DND-41 (cell line): ENCODE results near the gene PRICKLE3.

Experiments used
- EZH2 ChIP-seq: IDR thresholded peaks from 3 replicates; pipeline ENCODE4 v1.6.1; 2012; ENCODE audit warnings: borderline replicate concordance, low read depth, mild to moderate bottlenecking, moderate library complexity, low read length, inconsistent platforms; ENCODE audit not compliant: severe bottlenecking
- TF ChIP-seq, protein P1 (sequence below): IDR thresholded peaks from 2 replicates; pipeline ENCODE4 v1.5.1; 2012; ENCODE audit warnings: borderline replicate concordance, low read length, moderate library complexity, mild to moderate bottlenecking; ENCODE audit not compliant: poor library complexity, severe bottlenecking; ENCODE audit errors: extremely low read depth

DNA sequence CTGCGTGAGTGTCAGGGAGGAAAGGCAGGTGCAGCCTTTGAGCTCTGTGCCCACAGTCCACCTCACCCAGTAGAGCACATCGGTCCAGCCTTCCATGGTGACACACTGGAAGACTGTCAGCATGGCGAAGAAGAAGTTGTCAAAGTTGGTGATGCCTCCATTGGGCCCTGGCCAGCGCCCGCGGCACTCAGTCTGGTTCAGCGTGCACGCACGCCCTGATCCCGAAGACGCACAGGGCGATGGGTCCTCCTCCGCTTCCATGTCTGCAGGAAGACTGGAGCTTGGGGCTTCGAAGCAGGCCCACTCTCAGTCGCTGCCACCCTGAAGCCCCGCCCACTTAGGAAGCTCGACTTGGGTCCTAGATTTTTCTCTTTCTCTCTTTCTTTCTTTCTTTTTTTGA lies 42.0 kb upstream of the PRICKLE3 start:
- TF ChIP-seq, protein P1, sequence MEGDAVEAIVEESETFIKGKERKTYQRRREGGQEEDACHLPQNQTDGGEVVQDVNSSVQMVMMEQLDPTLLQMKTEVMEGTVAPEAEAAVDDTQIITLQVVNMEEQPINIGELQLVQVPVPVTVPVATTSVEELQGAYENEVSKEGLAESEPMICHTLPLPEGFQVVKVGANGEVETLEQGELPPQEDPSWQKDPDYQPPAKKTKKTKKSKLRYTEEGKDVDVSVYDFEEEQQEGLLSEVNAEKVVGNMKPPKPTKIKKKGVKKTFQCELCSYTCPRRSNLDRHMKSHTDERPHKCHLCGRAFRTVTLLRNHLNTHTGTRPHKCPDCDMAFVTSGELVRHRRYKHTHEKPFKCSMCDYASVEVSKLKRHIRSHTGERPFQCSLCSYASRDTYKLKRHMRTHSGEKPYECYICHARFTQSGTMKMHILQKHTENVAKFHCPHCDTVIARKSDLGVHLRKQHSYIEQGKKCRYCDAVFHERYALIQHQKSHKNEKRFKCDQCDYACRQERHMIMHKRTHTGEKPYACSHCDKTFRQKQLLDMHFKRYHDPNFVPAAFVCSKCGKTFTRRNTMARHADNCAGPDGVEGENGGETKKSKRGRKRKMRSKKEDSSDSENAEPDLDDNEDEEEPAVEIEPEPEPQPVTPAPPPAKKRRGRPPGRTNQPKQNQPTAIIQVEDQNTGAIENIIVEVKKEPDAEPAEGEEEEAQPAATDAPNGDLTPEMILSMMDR = no peak
- TF ChIP-seq EZH2 = no peak
